RKO (cell line): Measurements from ENCODE around the gene GALNTL6.

Experiments used
- DNase-seq: peaks from one replicate; pipeline ENCODE4 v3.0.0-alpha.2; 2016; ENCODE audit warnings: low spot score

Gene GALNTL6

GRCh38 chr4:172124656-172125308 is 311.6 kb downstream of the GALNTL6 start:
- DNase-seq = no peak

GRCh38 chr4:172125443-172125842 is 312.2 kb downstream of the GALNTL6 start:
- no peak for DNase-seq

GRCh38 chr4:172127168-172127567 is 314.0 kb downstream of the GALNTL6 start:
- DNase-seq = no peak

GRCh38 chr4:172129593-172129992 is 316.4 kb downstream of the GALNTL6 start:
- no peak for DNase-seq

- peak; percentile 57 for DNase-seq
Observed at GRCh38 chr4:172134521-172134920, 321.3 kb downstream of the GALNTL6 start.

GRCh38 chr4:172141025-172141424 is 327.8 kb downstream of the GALNTL6 start:
- no peak for DNase-seq

GRCh38 chr4:172142281-172142741 is 329.1 kb downstream of the GALNTL6 start:
- peak; percentile 52 for DNase-seq

- no peak for DNase-seq
Observed at GRCh38 chr4:172143605-172144314, 330.6 kb downstream of the GALNTL6 start.

- peak; percentile 25 for DNase-seq
Observed at GRCh38 chr4:172147687-172148086, 334.5 kb downstream of the GALNTL6 start.

GRCh38 chr4:172149329-172149728 is 336.1 kb downstream of the GALNTL6 start:
- DNase-seq = no peak

GRCh38 chr4:172152284-172152683 is 339.1 kb downstream of the GALNTL6 start:
- no peak for DNase-seq

- DNase-seq = no peak
Observed at GRCh38 chr4:172153719-172154118, 340.5 kb downstream of the GALNTL6 start.

- no peak for DNase-seq
Observed at GRCh38 chr4:172155838-172156345, 342.7 kb downstream of the GALNTL6 start.

- no peak for DNase-seq
Observed at GRCh38 chr4:172157946-172158345, 344.7 kb downstream of the GALNTL6 start.

- DNase-seq = no peak
Observed at GRCh38 chr4:172163215-172163614, 350.0 kb downstream of the GALNTL6 start.

- DNase-seq = no peak
Observed at GRCh38 chr4:172168888-172169287, 355.7 kb downstream of the GALNTL6 start.

- DNase-seq = no peak
Observed at GRCh38 chr4:172169871-172170270, 356.7 kb downstream of the GALNTL6 start.

GRCh38 chr4:172173206-172173605 is 360.0 kb downstream of the GALNTL6 start:
- no peak for DNase-seq

- no peak for DNase-seq
Observed at GRCh38 chr4:172177382-172177781, 364.2 kb downstream of the GALNTL6 start.

GRCh38 chr4:172188248-172188988 is 375.2 kb downstream of the GALNTL6 start:
- no peak for DNase-seq

GRCh38 chr4:172202480-172203076 is 389.4 kb downstream of the GALNTL6 start:
- DNase-seq = peak; percentile 59

GRCh38 chr4:172207258-172207657 is 394.1 kb downstream of the GALNTL6 start:
- DNase-seq = no peak
